C1 segment of cervical spinal cord (tissue), 14 donors: ENCODE results near the gene KRAS.

Source experiments
- DNase-seq, 14 donors: peaks; one replicate each; lab custom pipeline; 2025; lab: John Stamatoyannopoulos, UW

Gene KRAS

DNA sequence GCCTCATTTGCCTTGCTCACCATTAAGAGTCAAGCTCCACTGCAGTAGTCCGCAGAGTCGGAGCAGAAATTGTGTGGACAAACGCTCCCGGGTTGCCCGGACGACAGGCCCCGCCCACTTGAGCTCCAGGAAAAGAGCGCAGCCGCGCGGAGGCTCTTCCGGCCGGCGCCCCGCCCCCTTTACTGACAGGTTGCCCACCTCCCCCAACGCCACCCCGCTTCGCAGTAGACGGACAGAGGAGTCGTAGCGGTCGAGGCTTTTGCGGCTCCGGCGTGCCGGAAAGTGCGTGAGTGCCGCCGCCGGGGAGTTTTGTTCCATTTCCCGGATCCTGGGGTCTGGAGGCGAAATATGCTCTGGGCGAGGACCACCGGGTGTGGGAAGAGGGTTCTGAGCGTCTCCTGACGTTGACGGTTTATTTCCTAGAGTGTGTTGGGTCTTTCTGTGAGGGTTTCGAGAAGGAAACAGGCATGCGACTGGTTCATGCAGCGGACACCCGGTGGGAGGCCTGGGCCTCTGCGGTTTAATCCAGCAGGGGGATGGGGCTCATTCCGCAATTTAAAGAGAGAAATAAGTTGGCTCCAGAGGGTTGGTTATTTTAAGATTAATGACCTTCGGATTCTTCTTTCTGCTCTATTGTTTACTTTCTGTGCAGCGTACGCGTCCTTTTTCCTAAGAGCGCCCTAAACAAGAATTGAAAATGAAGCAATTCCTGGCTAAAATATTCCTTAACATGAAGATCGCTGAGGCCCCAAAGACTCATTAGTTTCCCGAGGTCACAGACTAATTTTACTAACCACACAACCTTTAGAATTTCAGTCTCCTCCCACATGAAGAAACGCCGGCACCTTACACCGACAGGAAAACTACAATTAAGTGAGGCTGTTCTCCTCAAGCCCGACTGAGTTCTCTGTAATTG, 55.4 kb downstream of the KRAS start, which contains the start of the genes DNAI7 and ETFRF1:
DNAI7 (minus strand) TSS at position 105 of the 916 bp plus-strand sequence; CDS start at position 23, 82 bp downstream.
ETFRF1 (plus strand) TSS at position 182 of the 916 bp plus-strand sequence. CDS start 8,720 bp downstream, outside the sequence.
- DNase-seq, result peak; percentile 38 to 94 (median 84)

DNA sequence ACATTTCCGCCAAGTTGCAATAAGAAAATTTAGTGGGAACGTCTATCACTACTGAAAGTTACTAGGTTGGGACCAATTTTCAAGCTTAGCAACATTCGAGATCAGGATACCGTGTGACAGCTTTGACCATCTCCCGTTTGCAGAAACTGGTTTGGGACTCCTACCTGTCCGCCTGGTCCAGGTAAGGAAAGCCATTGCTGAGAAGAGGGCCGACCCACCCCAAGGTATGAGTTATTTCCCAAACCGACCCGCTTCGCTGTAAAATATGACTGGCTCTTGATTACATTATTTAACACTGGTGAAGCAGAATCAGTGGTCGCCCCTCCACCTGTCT, 56.0 kb downstream of the KRAS start:
- no peak for DNase-seq

DNA sequence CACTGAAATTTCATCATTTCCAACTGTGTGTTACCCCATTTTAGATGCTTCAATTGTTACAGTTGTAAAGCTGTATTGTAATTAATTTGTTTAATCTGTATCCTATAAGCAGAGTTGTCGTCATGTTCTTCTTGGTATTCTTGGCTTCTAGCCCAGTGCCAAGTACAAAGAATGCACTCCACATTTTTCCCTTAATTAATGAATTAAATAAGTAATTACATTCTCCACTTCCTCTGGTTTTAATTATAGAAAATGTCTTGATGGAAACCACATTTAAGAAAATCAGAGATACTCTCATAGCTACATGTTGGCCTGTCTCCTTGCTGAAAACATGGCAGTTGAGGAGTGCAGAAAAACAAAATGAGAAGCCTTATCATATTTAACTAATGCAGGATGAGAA, 56.5 kb downstream of the KRAS start:
- DNase-seq, result no peak

DNA sequence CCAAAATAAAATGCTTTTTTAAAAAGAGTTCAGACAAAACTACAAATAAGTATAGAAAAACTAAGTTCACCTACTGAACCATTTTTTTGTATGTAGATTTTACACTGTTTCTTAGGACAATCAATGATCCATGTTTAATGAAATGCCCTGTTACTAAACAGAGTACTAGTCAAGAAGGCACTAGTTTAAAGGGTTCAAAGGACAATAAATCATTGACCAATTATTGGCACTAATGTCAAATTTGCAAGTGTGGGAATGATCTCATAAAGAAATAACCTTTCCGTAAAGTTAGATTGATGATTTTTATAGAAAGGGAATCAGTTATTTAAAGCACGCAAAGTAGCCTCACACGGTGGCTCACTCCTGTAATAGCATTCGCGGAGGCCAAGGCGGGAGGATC, 59.9 kb downstream of the KRAS start:
- no peak for DNase-seq

DNA sequence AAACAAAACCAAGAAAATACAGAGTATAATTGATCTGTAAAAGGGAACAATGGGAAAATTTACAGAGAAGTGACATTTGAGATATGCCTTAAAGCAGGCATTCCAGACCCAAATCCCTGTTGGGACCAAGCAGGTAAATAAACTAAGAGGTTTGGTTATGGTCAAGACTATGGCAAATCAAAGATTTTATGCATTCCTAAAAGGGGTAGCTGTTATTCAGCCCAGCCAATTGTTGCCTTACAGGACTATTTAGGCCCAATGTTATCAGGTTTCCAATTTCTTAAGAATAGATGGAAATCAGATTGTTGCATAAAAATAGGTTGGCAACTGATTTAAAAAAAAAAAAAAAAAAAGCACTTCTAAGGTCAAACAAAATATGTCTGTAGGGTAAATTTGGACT, 61.1 kb downstream of the KRAS start:
- no peak for DNase-seq

DNA sequence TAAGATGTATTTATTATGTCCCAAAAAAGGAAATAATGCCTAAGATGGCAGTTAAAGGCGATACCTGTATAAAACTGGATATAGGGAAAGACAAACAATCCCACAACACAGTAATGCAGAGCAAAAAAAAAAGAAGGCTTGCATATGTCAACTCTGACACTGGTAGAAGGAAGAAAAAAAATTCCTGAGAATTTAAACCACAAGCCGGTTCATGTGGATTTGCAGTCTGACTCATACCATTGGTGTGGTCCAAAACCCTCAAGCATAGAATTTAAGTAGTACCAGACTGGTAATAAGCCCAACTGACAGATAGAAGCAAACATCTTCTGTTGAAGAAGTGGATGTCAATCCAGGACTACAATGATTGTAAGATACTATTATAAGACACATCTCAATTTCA, 62.9 kb downstream of the KRAS start:
- no peak for DNase-seq

DNA sequence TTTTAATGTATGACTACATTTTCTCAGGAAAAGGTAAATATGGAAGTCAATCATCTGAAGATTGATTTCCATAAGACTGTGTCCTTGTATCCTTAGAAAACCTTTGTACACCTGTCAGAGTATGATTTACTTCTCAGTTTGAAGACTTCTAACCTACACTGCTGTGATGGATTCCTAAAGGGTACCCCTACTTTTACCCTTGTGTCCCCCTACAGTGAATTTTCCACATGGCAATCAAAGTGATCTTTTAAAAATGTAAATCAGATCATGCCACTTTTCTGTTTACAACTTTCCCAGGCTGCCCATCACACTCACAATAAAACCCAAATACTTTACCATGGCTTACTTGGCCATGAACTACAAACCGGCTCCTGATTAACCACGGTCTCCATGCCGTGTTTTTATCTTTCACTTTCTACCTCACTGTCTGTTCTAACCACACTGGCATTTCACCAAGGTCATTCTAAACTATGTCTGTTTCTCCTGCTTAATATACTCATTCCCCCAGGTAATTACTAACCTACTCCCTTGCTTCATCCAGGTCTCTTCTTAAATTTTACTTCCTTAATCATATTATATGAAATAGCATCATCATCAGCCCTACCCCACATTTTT, 63.8 kb downstream of the KRAS start:
- DNase-seq, result no peak

DNA sequence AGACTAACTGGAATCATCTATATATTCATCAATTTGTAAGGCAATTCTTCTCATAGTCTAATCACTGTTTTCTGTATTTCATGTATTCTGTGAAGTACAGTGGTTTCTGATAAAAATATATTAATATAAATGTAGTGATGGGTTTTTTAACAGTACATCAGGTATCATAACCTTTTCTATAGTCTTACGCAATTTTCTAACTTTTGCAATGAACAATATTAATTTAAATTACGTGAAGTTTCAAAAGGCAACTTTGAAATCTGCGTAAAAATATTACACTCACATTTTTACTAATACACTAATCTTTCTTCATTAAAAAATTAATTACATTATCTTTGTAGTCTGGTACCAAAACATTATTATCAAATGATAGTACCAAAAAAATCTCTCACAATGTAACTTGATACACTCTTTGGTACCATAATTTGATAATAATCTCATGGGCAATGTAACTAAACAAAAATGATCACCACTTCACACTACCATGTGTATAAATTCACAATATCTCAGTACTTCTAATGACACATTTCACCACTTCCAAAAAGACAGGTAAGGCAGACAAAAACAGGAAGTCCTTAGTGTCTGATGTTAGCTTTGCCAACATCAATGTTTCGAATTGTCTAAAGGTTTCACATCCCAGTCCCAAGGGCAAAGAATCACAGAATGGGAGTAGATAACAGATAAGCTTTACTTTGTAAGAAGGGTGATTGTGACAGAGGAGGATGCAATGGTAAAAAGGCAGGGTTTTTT, 64.5 kb downstream of the KRAS start:
- DNase-seq, result no peak

DNA sequence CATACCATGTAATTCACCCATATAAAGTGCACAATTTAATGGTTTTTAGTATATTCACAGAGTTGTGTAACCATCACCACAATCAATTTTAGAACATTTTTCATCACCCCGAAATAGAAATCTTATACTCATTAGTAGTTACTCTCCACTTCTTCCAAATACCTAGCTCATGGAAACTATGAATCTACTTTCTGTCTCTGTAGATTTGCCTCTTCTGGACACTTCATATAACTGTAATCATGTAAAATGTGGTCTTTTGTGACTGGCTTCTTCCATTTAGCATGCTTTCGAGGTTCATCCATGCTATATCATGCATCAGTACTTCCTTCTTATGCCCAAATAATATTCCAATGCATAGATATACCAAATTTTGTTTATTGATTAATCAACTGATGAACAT, 66.6 kb downstream of the KRAS start:
- DNase-seq, result no peak

DNA sequence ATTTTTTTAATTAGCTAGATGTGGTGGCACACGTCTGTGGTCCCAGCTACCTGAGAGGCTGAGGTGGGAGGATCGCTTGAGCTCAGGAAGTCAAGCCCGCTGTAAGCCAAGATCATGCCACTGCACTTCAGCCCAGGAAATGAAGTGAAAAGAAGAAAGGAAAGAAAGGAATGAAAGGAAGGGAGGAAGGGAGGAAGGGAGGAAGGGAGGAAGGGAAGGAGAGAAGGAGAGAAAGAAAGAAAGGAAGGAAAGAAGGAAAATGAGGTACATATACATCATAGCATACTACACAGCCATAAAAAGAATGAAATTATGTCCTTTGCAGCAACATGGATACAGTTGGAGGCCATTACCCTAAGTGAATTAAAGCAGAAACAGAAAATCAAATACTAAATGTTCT, 68.0 kb downstream of the KRAS start:
- DNase-seq, result no peak

DNA sequence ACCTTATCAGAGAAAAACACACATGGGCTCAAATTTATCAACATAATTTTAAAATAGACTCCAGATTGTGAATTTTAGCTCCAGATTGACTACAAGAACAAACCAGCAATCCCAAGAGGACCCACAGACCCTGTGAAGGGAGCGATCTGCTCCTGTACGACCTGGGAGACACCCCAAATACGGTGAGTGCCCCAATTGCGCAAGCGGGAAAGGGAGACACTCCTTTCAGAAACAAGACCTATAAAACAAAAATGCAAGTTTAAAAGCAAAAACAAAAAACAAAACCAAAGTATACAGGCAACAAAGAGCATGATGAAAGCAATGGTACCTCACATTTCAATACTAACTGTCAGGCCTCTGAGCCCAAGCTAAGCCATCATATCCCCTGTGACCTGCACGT, 87.9 kb downstream of the KRAS start:
- DNase-seq, result no peak

DNA sequence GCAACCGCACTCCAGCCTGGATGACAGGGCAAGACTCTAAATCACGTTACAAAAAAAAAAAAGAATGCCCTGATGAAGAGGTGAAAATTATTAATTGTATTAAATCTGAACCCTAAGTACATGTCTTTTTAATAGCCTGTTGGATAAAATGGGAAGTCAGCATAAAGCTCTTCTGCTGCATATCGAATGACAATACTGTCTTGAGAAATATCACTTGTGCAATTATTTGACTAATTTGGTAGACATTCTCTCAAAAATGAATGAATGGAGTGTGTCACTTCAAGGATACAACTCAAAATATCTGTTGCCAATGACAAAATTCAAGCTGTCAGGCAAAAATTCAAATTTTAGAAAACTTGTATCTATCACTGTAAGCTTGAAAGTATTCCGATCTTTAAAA, 94.7 kb downstream of the KRAS start:
- no peak for DNase-seq

DNA sequence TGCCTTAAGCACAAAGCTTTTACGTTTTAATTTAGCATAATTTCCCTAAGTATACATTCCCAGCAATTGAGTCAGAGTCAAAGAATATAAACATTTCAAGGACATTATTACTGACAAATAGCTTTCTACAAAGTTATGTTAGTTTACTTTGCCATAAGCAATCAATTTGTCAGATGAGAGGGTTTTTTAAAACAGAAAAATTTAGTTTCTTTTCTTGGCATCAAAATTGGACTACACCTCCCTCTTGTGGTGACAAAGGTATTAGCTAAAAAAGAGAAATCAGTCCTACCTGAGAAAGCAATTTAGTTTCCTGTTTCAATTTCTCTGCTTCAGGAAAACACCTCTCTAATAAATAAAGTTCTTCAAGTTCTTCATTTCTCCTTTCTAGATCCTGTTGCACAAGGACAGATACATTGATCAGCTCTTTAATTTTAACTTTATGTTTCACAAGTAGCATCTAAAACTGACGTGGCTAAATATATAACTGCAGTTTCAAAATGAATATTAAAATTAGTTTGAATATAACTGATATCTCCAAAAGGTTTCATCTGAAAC, 95.6 kb downstream of the KRAS start:
- no peak for DNase-seq
